GM18868 (cell line): ENCODE measurements around the gene RBMXL3.

Experiments
- ATAC-seq: cut with Tn5 transposase; IDR thresholded peaks from one replicate; pipeline ENCODE4 v1.9.1; 2021; ENCODE audit warnings: mild to moderate bottlenecking, moderate library complexity; ENCODE audit not compliant: unreplicated experiment

The RBMXL3 gene

GRCh38 chrX:115233497-115234455, 44.6 kb downstream of the RBMXL3 start, which contains the start of gene LRCH2:
Gene LRCH2 (minus strand): TSS chrX:115234096. CDS start chrX:115234041, 55 bp downstream.
- ATAC-seq, result no peak

- no peak for ATAC-seq
Measured at GRCh38 chrX:115234461-115234860, 45.3 kb downstream of the RBMXL3 start.

DNA sequence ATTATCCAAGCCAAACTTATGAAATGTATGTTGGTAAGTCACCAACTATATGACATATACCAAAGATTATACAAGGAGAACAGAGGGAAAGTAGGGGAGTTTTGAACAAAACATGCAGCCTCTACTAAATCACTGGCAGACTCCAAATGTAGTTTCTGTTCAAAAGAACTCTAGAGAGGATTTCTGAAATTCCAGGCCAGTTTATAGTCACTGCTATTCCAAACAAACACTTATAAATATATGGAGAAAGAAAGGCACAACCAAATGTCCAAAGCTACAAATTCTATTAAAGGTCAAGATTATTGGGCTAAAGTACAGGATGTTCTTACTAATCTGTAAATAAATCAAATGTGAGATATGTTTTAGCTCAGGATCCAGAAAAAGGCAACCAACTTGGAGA, 47.4 kb downstream of the RBMXL3 start:
- no peak for ATAC-seq

DNA sequence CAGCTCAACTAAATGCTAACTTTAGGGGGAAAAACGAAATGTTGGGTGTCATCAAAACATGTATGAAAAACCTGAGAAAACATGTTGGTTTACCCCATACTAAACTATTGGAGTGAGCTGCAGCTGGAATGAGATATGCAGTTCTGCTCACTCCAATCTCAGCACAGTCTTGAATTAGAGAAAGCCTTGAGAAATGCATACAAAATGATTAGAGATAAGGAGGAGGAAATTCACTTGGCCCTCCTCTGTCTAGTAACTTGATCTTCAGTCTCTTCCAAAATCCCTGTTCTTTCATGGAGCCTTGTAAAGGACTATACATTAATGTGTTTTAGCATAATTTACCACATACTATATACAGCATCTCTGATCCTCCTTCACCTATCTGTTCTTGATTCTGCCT, 47.8 kb downstream of the RBMXL3 start:
- no peak for ATAC-seq
